VCaP (cell line): ENCODE results near the gene ASGR1.

ENCODE experiments used
- H3K27ac ChIP-seq: fragments of 450-650 bp; 2 replicates; pipeline ENCODE4 v1.5.1; 2017
- CTCF ChIP-seq: fragments of 450-650 bp; conservative IDR thresholded peaks from 2 replicates; pipeline ENCODE4 v1.5.1; 2017; ENCODE audit warnings: mild to moderate bottlenecking, moderate library complexity

Gene ASGR1

GRCh38 chr17:7192271-7192937, 13.2 kb upstream of the ASGR1 start:
- TF ChIP-seq CTCF = no peak
- no peak overlapping the region for H3K27ac ChIP-seq

GRCh38 chr17:7191571-7192270, 12.6 kb upstream of the ASGR1 start:
- TF ChIP-seq CTCF = no peak
- no peak overlapping the region for H3K27ac ChIP-seq

DNA sequence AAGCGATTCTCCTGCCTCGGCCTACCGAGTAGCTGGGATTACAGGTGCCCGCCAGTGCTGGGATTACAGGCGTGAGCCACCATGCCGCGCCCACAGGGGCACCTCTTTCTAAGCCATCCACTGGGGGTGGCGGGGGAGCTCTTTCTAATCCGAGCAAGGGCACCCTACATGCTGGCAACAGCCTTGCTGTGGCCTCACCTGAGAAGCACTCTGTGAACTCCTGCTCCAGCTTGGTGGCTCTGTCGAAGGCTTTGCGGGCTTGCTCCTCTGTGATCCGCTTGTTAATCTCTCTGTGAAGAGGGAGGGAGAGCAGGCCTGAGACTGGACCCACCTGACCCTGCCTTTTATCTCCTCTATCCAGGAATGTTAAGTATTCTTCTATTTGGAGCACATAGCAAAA, 11.9 kb upstream of the ASGR1 start:
- no peak overlapping the region for H3K27ac ChIP-seq
- TF ChIP-seq CTCF = no peak

DNA sequence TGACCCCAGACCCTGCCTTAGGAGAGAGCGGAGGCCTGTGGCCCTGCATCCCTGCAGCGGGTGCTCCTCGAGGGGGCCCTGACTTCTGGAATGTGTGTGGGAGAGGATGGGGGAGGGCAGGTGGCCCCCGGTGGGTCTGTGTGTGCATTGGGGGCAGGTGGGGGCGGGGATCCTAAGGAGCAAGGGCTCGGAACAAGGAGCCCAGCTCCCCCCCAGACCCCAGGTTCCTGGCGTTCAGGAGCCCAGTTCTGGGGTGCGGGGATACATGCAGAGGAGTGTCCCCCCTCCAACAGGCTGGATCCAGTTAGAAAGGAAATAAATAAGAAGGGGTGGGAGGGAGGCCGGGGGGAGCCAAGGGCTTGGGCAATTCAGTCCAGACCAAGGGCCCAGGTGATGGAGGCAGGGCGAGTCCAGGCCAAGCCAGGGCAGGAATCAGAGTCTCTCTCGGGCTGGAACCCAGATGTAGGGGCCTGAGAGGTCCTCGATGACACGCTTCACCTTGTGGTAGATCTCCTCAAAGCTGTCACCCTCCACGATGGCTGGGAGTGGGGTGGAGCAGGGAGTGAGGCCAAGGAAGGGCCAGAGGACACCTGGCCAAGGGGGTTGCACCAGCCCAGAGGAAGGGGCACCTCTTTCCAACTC, 11.2 kb upstream of the ASGR1 start:
- no peak for TF ChIP-seq CTCF
- no peak overlapping the region for H3K27ac ChIP-seq

DNA sequence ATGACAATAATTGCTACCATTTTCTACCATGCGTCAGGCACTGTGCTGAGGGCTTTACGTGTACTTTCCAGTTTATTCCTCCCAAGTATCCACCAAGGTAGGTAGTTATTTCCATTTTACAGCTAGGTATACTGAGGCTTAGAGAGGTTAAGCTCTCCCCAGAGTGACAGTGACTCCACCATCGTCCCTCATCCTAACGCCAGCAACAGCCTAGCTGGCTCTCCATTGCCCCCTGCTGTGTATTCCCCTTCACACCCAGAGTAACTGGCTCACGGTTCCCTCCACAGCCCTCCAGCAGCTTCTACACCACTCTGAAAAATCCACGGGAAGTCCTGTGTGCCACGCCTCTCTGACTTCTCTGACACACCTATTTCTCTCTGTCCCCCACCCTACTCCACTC, 7.1 kb upstream of the ASGR1 start:
- no peak overlapping the region for H3K27ac ChIP-seq
- TF ChIP-seq CTCF = no peak

DNA sequence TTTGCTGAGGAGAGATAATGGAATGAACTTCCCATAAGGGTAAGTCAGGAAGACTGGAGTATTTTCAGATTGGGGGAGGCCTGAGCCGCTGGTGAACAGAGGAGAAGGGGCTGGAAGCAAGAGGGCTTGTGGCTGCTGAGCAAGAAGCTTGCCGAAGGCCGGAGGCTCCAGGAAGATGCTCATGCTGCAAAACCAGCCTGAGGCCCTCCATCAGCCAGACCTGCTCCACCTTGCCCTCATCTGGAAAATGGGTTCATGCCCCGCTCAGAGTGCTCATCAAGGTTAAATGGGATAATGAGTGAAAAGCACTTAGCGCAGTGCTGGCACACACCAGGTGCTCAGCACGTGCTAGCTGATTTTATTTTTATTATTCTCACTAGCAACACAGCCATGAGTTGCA, 5.5 kb upstream of the ASGR1 start:
- H3K27ac ChIP-seq = peak overlapping the region; percentile 34; the same call in 1 of the 2 replicates
- no peak for TF ChIP-seq CTCF

GRCh38 chr17:7184091-7184488, 4.9 kb upstream of the ASGR1 start:
- no peak for TF ChIP-seq CTCF
- peak overlapping the region; percentile 34; the same call in 1 of the 2 replicates for H3K27ac ChIP-seq
